Measurements from ENCODE around the gene ZDHHC8.

DNA sequence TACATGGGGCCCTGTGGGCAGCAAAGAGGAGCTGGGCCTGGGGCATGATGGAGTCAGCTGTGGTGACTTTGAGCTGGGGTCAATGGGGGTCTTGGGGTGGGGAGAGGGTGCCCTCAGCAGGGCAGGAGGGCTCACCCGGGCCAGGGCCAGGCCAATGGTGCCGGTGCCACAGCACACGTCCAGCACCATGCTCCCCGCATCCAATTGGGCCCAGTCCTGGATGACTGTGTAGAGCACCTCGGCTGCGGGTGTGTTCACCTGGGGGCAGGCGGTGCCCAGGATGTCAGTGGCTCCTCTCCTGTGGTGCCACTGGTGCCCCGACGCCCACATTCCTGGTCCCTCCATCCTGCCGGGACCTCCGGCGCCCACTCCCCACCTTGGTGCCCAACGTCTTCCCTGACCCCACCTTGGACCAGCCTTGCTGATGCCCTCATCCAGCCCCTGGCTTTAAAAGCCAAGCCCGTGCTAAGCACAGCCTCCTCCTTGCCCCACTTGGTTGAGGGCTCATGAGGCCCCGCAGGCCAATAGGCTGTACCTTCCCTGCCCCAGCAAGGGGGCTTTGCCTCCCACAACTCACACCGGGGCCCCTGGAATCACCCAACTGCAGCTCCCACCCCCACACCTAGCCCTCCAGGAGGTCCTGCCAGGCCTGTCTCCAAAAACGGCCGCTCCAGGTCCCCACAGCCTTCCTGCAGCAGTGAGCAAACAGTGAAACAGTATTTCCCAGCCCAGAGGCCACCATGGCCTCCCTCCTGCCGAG is 17.9 kb upstream of the ZDHHC8 start:
- TF ChIP-seq, protein P1, sequence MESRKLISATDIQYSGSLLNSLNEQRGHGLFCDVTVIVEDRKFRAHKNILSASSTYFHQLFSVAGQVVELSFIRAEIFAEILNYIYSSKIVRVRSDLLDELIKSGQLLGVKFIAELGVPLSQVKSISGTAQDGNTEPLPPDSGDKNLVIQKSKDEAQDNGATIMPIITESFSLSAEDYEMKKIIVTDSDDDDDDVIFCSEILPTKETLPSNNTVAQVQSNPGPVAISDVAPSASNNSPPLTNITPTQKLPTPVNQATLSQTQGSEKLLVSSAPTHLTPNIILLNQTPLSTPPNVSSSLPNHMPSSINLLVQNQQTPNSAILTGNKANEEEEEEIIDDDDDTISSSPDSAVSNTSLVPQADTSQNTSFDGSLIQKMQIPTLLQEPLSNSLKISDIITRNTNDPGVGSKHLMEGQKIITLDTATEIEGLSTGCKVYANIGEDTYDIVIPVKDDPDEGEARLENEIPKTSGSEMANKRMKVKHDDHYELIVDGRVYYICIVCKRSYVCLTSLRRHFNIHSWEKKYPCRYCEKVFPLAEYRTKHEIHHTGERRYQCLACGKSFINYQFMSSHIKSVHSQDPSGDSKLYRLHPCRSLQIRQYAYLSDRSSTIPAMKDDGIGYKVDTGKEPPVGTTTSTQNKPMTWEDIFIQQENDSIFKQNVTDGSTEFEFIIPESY (IDR thresholded peaks at IDR 0.05; ENCODE audit: extremely low read depth, insufficient replicate concordance, low read length): no peak
- TF ChIP-seq, protein P2, sequence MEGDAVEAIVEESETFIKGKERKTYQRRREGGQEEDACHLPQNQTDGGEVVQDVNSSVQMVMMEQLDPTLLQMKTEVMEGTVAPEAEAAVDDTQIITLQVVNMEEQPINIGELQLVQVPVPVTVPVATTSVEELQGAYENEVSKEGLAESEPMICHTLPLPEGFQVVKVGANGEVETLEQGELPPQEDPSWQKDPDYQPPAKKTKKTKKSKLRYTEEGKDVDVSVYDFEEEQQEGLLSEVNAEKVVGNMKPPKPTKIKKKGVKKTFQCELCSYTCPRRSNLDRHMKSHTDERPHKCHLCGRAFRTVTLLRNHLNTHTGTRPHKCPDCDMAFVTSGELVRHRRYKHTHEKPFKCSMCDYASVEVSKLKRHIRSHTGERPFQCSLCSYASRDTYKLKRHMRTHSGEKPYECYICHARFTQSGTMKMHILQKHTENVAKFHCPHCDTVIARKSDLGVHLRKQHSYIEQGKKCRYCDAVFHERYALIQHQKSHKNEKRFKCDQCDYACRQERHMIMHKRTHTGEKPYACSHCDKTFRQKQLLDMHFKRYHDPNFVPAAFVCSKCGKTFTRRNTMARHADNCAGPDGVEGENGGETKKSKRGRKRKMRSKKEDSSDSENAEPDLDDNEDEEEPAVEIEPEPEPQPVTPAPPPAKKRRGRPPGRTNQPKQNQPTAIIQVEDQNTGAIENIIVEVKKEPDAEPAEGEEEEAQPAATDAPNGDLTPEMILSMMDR (IDR thresholded peaks at IDR 0.05 in 2 of 3, conservative IDR thresholded peaks at IDR 0.05 in 1 of 3; ENCODE audit: borderline replicate concordance in 1 of 3, insufficient read depth in 1 of 3, low read depth in 2 of 3, low read length in 2 of 3): no peak
- TF ChIP-seq POLR2A (IDR thresholded peaks at IDR 0.05; ENCODE audit: borderline replicate concordance, extremely low read depth, insufficient read depth, insufficient read length) (no peak), POLR2AphosphoS5 (IDR thresholded peaks at IDR 0.05; ENCODE audit: low read depth, low read length) (no peak), ZNF274 (IDR thresholded peaks at IDR 0.05; ENCODE audit: low read depth, low read length) (no peak), CEBPB (IDR thresholded peaks at IDR 0.05; ENCODE audit: low read depth) (no peak), EGR1 (IDR thresholded peaks at IDR 0.05; ENCODE audit: low read depth) (no peak), RAD21 (IDR thresholded peaks at IDR 0.05; ENCODE audit: low read depth) (no peak)
- TF ChIP-seq, protein P3, sequence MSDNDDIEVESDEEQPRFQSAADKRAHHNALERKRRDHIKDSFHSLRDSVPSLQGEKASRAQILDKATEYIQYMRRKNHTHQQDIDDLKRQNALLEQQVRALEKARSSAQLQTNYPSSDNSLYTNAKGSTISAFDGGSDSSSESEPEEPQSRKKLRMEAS (IDR thresholded peaks at IDR 0.05): no peak
- TF ChIP-seq, protein P4, sequence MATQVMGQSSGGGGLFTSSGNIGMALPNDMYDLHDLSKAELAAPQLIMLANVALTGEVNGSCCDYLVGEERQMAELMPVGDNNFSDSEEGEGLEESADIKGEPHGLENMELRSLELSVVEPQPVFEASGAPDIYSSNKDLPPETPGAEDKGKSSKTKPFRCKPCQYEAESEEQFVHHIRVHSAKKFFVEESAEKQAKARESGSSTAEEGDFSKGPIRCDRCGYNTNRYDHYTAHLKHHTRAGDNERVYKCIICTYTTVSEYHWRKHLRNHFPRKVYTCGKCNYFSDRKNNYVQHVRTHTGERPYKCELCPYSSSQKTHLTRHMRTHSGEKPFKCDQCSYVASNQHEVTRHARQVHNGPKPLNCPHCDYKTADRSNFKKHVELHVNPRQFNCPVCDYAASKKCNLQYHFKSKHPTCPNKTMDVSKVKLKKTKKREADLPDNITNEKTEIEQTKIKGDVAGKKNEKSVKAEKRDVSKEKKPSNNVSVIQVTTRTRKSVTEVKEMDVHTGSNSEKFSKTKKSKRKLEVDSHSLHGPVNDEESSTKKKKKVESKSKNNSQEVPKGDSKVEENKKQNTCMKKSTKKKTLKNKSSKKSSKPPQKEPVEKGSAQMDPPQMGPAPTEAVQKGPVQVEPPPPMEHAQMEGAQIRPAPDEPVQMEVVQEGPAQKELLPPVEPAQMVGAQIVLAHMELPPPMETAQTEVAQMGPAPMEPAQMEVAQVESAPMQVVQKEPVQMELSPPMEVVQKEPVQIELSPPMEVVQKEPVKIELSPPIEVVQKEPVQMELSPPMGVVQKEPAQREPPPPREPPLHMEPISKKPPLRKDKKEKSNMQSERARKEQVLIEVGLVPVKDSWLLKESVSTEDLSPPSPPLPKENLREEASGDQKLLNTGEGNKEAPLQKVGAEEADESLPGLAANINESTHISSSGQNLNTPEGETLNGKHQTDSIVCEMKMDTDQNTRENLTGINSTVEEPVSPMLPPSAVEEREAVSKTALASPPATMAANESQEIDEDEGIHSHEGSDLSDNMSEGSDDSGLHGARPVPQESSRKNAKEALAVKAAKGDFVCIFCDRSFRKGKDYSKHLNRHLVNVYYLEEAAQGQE (IDR thresholded peaks at IDR 0.05; ENCODE audit: low read depth): no peak
- TF ChIP-seq, protein P5, sequence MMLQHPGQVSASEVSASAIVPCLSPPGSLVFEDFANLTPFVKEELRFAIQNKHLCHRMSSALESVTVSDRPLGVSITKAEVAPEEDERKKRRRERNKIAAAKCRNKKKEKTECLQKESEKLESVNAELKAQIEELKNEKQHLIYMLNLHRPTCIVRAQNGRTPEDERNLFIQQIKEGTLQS (IDR thresholded peaks at IDR 0.05): no peak

Measured in HCT116 (cell line).